GM12865 (cell line): ENCODE data around the gene ZBTB20.

Experiments used
- DNase-seq: peaks from one replicate; pipeline ENCODE4 v3.0.0; 2010; ENCODE audit warnings: low read depth
- H3K4me3 ChIP-seq: 2 replicates; pipeline ENCODE4 v1.5.1; 2011; ENCODE audit warnings: mild to moderate bottlenecking, low read depth, low read length, control low read depth
- CTCF ChIP-seq: IDR thresholded peaks from 2 replicates; pipeline ENCODE4 v1.5.1; 2011; ENCODE audit warnings: low read length, control low read depth, low read depth, inconsistent platforms; ENCODE audit not compliant: insufficient read depth; ENCODE audit errors: missing control alignments

The ZBTB20 gene

GRCh38 chr3:115161168-115161834, 14.2 kb upstream of the ZBTB20 start:
- no peak for TF ChIP-seq CTCF
- H3K4me3 ChIP-seq: no peak overlapping the region
- DNase-seq: no peak

GRCh38 chr3:115160295-115160694, 13.2 kb upstream of the ZBTB20 start:
- no peak for TF ChIP-seq CTCF
- H3K4me3 ChIP-seq: no peak overlapping the region
- DNase-seq: peak; percentile 65

- DNase-seq: no peak
- no peak for TF ChIP-seq CTCF
- H3K4me3 ChIP-seq: no peak overlapping the region
These were observed 9.1 kb upstream of the ZBTB20 start for GRCh38 chr3:115156046-115156654.

DNA sequence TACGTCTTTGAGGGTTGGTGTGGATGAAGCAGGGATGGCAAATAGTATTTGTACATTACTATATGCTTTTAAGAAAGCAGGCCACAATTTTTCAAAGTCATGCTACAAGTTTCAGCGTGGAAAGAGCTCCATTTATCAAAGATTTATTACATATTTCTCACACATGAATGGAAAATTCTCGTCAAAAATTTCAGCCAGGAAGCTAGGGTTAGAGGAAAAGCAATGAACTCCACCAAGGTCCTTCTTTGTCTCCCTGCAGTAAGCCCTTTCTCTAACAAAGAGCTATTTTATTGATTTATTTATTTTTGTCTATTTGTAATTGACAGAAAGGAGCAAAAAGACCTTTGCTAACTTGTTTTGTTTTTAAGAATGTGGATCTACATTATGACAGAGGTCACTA, 7.5 kb upstream of the ZBTB20 start:
- no peak overlapping the region for H3K4me3 ChIP-seq
- TF ChIP-seq CTCF: no peak
- no peak for DNase-seq

DNA sequence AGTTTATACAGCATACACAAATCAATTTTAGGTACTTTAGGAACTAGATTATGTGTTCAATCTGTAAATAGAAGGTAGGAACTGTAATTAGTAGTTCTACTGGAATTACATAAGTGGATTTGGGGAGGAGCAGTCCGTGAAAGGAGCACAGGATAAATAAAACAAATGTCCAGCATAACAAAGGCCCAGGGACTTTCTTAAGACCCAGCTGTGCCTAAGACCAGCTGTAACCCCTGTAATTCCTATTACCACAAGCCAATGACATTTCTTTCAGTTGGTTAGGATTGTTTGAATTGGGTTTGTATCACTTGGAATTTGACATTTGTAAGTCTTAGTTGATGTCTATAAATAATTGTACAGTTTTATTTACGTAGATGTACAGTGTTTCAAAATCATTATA, 4.8 kb upstream of the ZBTB20 start:
- no peak overlapping the region for H3K4me3 ChIP-seq
- no peak for DNase-seq
- no peak for TF ChIP-seq CTCF

- H3K4me3 ChIP-seq: peak overlapping the region; percentile 95
- DNase-seq: no peak
- TF ChIP-seq CTCF: no peak
These were observed 1.2 kb upstream of the ZBTB20 start for GRCh38 chr3:115148142-115148790.
